Astrocyte (in vitro differentiated cells and primary cell): ENCODE results near the gene PLXND1. TPM values are rescaled to one million over a fixed set of nuclear protein-coding genes. Genes with fewer than 3 reads are reported as not detected.

Experiments used
- DNase-seq: peaks from one replicate; pipeline ENCODE4 v3.0.0-alpha.2; 2010; ENCODE audit warnings: low read depth
- FAIRE-seq: peaks from 2 replicates; lab custom pipeline; 2011; peaks lifted over from hg19 to GRCh38; lab: Jason Lieb, UNC
- H2AFZ ChIP-seq: 2 replicates; pipeline ENCODE4 v1.6.0; 2012; ENCODE audit warnings: low read depth, low read length, inconsistent platforms
- H3K27ac ChIP-seq: 2 replicates; pipeline ENCODE4 v1.5.1; 2011; ENCODE audit warnings: low read depth, low read length, inconsistent platforms
- H3K27me3 ChIP-seq: 2 replicates; pipeline ENCODE4 v1.6.0; 2011; ENCODE audit warnings: low read length, inconsistent platforms; ENCODE audit not compliant: insufficient read depth
- H3K36me3 ChIP-seq: 2 replicates; pipeline ENCODE4 v1.5.1; 2011; ENCODE audit warnings: low read length, inconsistent platforms; ENCODE audit not compliant: insufficient read depth
- H3K4me1 ChIP-seq: 2 replicates; pipeline ENCODE4 v1.5.1; 2011; ENCODE audit warnings: low read length, inconsistent platforms; ENCODE audit not compliant: insufficient read depth
- H3K4me2 ChIP-seq: 2 replicates; pipeline ENCODE4 v1.6.0; 2012; ENCODE audit warnings: low read length, inconsistent platforms
- H3K4me3 ChIP-seq: 2 replicates; pipeline ENCODE4 v1.5.1; 2011; ENCODE audit warnings: low read depth, mild to moderate bottlenecking, low read length, inconsistent platforms; ENCODE audit not compliant: insufficient read depth
- H3K79me2 ChIP-seq: 2 replicates; pipeline ENCODE4 v1.6.0; 2012; ENCODE audit warnings: mild to moderate bottlenecking, low read length, inconsistent platforms; ENCODE audit not compliant: insufficient read depth
- H3K9ac ChIP-seq: 2 replicates; pipeline ENCODE4 v1.6.0; 2012; ENCODE audit warnings: mild to moderate bottlenecking, low read length, inconsistent platforms
- H3K9me3 ChIP-seq: 2 replicates; pipeline ENCODE4 v1.5.1; 2012; ENCODE audit warnings: low read depth, mild to moderate bottlenecking, low read length, inconsistent platforms; ENCODE audit not compliant: insufficient read depth
- H4K20me1 ChIP-seq: 2 replicates; pipeline ENCODE4 v1.6.0; 2012; ENCODE audit warnings: low read length, inconsistent platforms; ENCODE audit not compliant: insufficient read depth
- H3K27ac Mint-ChIP-seq: one replicate; pipeline ENCODE4 v1.8.0; 2021; ENCODE audit warnings: mild to moderate bottlenecking, mixed read lengths; ENCODE audit not compliant: unreplicated experiment
- H3K27me3 Mint-ChIP-seq: one replicate; pipeline ENCODE4 v1.8.0; 2021; ENCODE audit warnings: low read depth, mixed read lengths; ENCODE audit not compliant: unreplicated experiment
- H3K36me3 Mint-ChIP-seq: one replicate; pipeline ENCODE4 v1.8.0; 2021; ENCODE audit warnings: low read depth, mixed read lengths; ENCODE audit not compliant: unreplicated experiment
- H3K4me1 Mint-ChIP-seq: one replicate; pipeline ENCODE4 v1.8.0; 2021; ENCODE audit warnings: low read depth, mixed read lengths; ENCODE audit not compliant: unreplicated experiment
- H3K4me3 Mint-ChIP-seq: one replicate; pipeline ENCODE4 v1.8.0; 2021; ENCODE audit warnings: mild to moderate bottlenecking, moderate library complexity, mixed read lengths; ENCODE audit not compliant: unreplicated experiment
- H3K9me3 Mint-ChIP-seq: one replicate; pipeline ENCODE4 v1.8.0; 2021; ENCODE audit warnings: mild to moderate bottlenecking, mixed read lengths; ENCODE audit not compliant: unreplicated experiment
- EZH2 ChIP-seq: IDR thresholded peaks from 2 replicates; pipeline ENCODE4 v1.6.1; 2012; ENCODE audit warnings: mild to moderate bottlenecking, low read length, inconsistent platforms; ENCODE audit not compliant: insufficient read depth
- total RNA-seq: library from RNA; stranded (reverse); gene quantifications from 2 replicates; pipeline ENCODE4 v1.2.1, GENCODE V29; 2021
- TF ChIP-seq, protein P1 (sequence below): IDR thresholded peaks from 2 replicates; pipeline ENCODE4 v1.5.1; 2011; ENCODE audit warnings: low read depth, mild to moderate bottlenecking, inconsistent platforms, low read length, moderate library complexity; ENCODE audit not compliant: insufficient read depth

The PLXND1 gene
- total RNA-seq, 1 donor from 2014 or later: 184 TPM

DNA sequence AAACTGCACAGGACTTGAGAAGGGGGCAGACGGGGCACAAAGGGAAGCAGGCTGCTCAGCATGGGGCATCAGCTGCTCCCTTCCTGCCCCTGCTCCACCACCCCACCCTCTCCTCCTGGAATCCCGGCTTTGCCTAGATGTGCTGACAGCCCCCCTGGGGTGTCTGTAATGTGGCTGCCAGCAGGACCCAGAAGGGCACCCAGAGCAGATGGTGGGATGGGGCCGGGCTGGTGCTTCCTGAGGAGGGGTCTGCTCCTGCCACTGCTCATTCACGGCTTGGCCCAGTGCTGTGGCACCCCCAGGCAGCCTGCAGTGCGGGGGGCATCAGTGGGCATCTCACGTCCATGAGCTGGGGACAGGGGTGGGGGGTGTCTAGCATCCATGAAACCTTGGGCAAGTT, 53.3 kb downstream of the PLXND1 start:
- no peak for FAIRE-seq
- Histone ChIP-seq H4K20me1 (no peaks in the 10 kb centered on the region), H3K4me3 (no peak overlapping the region), H3K36me3 (no peaks in the 10 kb centered on the region), H3K9ac (no peak overlapping the region), H3K79me2 (no peaks in the 10 kb centered on the region), H3K4me1 (peaks cover 20% of the 10 kb centered on the region), H2AFZ (no peak overlapping the region), H3K27me3 (no peaks in the 10 kb centered on the region), H3K9me3 (no peaks in the 10 kb centered on the region), H3K27ac (no peak overlapping the region), H3K4me2 (no peak overlapping the region)
- H3K36me3 Mint-ChIP-seq: peaks cover 21% of the 10 kb centered on the region
- no peak for DNase-seq
- H3K4me1 Mint-ChIP-seq: peaks cover 47% of the 10 kb centered on the region
- H3K27me3 Mint-ChIP-seq: no peaks in the 10 kb centered on the region
- H3K9me3 Mint-ChIP-seq: no peaks in the 10 kb centered on the region
- TF ChIP-seq EZH2: no peak
- TF ChIP-seq, protein P1, sequence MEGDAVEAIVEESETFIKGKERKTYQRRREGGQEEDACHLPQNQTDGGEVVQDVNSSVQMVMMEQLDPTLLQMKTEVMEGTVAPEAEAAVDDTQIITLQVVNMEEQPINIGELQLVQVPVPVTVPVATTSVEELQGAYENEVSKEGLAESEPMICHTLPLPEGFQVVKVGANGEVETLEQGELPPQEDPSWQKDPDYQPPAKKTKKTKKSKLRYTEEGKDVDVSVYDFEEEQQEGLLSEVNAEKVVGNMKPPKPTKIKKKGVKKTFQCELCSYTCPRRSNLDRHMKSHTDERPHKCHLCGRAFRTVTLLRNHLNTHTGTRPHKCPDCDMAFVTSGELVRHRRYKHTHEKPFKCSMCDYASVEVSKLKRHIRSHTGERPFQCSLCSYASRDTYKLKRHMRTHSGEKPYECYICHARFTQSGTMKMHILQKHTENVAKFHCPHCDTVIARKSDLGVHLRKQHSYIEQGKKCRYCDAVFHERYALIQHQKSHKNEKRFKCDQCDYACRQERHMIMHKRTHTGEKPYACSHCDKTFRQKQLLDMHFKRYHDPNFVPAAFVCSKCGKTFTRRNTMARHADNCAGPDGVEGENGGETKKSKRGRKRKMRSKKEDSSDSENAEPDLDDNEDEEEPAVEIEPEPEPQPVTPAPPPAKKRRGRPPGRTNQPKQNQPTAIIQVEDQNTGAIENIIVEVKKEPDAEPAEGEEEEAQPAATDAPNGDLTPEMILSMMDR: no peak
- H3K27ac Mint-ChIP-seq: no peak overlapping the region
- no peak overlapping the region for H3K4me3 Mint-ChIP-seq

- no peak overlapping the region for H2AFZ ChIP-seq
- no peak overlapping the region for H3K4me3 ChIP-seq
- Mint-ChIP-seq H3K27ac (no peak overlapping the region), H3K36me3 (peaks cover 14% of the 10 kb centered on the region), H3K9me3 (no peaks in the 10 kb centered on the region), H3K4me3 (no peak overlapping the region), H3K4me1 (peaks cover 40% of the 10 kb centered on the region), H3K27me3 (no peaks in the 10 kb centered on the region)
- no peak overlapping the region for H3K9ac ChIP-seq
- H3K79me2 ChIP-seq: no peaks in the 10 kb centered on the region
- H3K27ac ChIP-seq: no peak overlapping the region
- FAIRE-seq (no peak), DNase-seq (no peak)
- H3K27me3 ChIP-seq: no peaks in the 10 kb centered on the region
- peaks cover 13% of the 10 kb centered on the region for H3K4me1 ChIP-seq
- H3K9me3 ChIP-seq: no peaks in the 10 kb centered on the region
- no peak for TF ChIP-seq EZH2
- TF ChIP-seq, protein P1: no peak
- no peaks in the 10 kb centered on the region for H3K36me3 ChIP-seq
- H4K20me1 ChIP-seq: no peaks in the 10 kb centered on the region
- no peak overlapping the region for H3K4me2 ChIP-seq
Measured at GRCh38 chr3:129552287-129553050, 54.0 kb downstream of the PLXND1 start.

DNA sequence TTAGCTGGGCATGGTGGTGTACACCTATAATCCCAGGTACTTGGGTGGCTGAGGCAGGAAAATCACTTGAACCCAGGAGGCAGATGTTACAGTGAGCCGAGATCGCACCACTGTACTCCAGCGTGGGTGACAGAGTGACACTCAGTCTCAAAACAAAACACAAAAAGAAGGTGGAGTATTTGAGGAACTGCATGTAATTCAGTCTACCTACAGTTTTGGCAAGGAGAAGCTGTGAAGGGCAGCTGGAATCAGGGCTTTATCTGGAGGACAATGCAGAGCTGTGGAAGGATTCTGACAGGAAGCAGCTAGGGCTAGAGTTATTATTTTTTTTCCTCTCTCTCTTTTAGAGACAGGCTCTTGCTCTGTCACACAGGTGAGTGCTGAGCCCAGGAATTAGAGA, 56.7 kb downstream of the PLXND1 start:
- DNase-seq (no peak), FAIRE-seq (no peak)
- Mint-ChIP-seq H3K4me1 (peaks cover 29% of the 10 kb centered on the region), H3K27me3 (no peaks in the 10 kb centered on the region), H3K9me3 (no peaks in the 10 kb centered on the region), H3K4me3 (no peak overlapping the region), H3K27ac (peak overlapping the region; percentile 20), H3K36me3 (peaks cover 4% of the 10 kb centered on the region)
- no peaks in the 10 kb centered on the region for H3K79me2 ChIP-seq
- no peaks in the 10 kb centered on the region for H3K27me3 ChIP-seq
- no peaks in the 10 kb centered on the region for H4K20me1 ChIP-seq
- TF ChIP-seq EZH2: no peak
- TF ChIP-seq, protein P1: no peak
- H3K36me3 ChIP-seq: no peaks in the 10 kb centered on the region
- no peak overlapping the region for H2AFZ ChIP-seq
- H3K9ac ChIP-seq: no peak overlapping the region
- no peak overlapping the region for H3K27ac ChIP-seq
- H3K4me1 ChIP-seq: peaks cover 9% of the 10 kb centered on the region
- H3K4me3 ChIP-seq: no peak overlapping the region
- peak overlapping the region; percentile 5 for H3K4me2 ChIP-seq
- no peaks in the 10 kb centered on the region for H3K9me3 ChIP-seq
